SH-SY5Y (cell line): ENCODE measurements around the gene SPACDR.

Source experiments
- GATA2 ChIP-seq: IDR thresholded peaks from 2 replicates; pipeline ENCODE4 v1.6.1; 2011; ENCODE audit warnings: mild to moderate bottlenecking, low read depth, low read length
- GATA3 ChIP-seq: IDR thresholded peaks from 2 replicates; pipeline ENCODE4 v1.6.1; 2011; ENCODE audit warnings: low read depth, mild to moderate bottlenecking, low read length, moderate library complexity

DNA sequence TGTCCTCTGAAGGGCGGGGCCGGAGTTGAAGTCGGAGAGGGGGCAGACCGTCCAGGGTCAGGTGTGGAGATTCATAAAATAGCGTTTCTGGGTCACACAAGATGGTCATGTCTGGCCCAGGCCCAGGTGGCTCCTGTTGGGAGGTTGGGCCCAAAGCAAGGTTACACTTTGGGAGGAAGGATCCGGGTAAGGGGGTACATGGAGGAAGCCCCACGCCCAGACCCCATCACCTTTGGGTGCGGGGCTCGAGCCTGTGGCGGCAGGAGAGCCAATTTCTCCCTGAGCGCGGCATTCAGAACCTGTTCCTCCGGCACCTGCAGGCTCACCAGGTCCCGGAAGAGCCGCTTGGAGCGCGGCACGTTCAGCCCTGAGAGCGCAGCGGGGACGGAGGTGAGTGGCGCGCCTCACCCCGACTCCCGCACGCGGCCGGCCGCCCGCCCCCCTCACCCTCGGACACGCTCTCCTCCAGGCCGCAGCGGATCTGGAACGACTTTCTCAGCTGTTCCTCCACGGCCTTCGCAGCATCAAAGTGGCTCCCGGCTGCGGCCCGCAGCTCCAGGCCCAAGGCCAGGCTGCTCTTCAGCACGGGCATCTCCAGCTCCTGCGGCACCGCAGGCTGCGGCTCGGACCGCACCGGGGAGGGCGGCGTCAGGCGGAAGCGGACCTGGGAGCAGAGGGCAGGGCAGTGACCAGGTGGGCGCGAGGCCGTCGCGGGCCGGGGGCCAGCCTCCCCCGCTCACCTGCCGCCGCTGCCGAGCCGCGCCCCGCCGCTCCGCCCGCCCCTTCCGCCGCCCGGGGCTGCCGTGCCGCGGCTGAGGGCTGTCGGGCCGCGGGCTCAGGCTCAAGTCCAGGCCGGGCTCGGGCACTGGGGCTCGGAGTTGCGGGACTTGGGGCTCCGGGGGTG is 28.4 kb downstream of the SPACDR start:
- TF ChIP-seq GATA2 (no peak), GATA3 (no peak)
